GM21381 (cell line): ENCODE results near the gene KRTAP20-1.

Experiments
- ATAC-seq: cut with Tn5 transposase; IDR thresholded peaks from one replicate; pipeline ENCODE4 v1.9.1; 2021; ENCODE audit warnings: mild to moderate bottlenecking, moderate library complexity; ENCODE audit not compliant: unreplicated experiment

The KRTAP20-1 gene

GRCh38 chr21:30642564-30642963 is 26.3 kb downstream of the KRTAP20-1 start, which contains the start of gene KRTAP20-3:
Gene KRTAP20-3, plus strand, starts transcription at chr21:30642864.
- ATAC-seq: no peak

GRCh38 chr21:30646904-30647414 is 30.7 kb downstream of the KRTAP20-1 start:
- ATAC-seq: no peak

GRCh38 chr21:30652891-30653290 is 36.7 kb downstream of the KRTAP20-1 start:
- no peak for ATAC-seq
